A549 (cell line): ENCODE results near the gene DLK2. TPM values are rescaled to one million over a fixed set of nuclear protein-coding genes. Genes with fewer than 3 reads are reported as not detected.

Experiments used
- ATAC-seq, 2 experiments: fragments of 200-7000 bp in 1 of 2; fragments of >200 bp in 1 of 2; cut with Nextera tagmentation in 1 of 2; cut with Tn5 transposase in 1 of 2; 3 replicates each; pipeline versions ENCODE4 v1.8.0 to v1.9.1; 2018 to 2020; ENCODE audit warnings: mild to moderate bottlenecking in 1 of 2, moderate library complexity in 1 of 2
- CTCF ChIA-PET: fragments of 300-600 bp; sonication (Branson Sonifier 250); formaldehyde crosslinking; extraction: SDS; loops from one replicate; lab custom pipeline; 2021; ENCODE audit warnings: antibody characterized with exemption, inconsistent platforms; lab: Yijun Ruan, JAX
- POLR2A ChIA-PET: fragments of 350-600 bp; formaldehyde crosslinking; extraction: SDS; loops from one replicate; lab custom pipeline; 2021; ENCODE audit warnings: antibody characterized with exemption, inconsistent platforms; lab: Yijun Ruan, JAX
- DNase-seq, 2 experiments: peaks; one replicate each; pipeline versions ENCODE4 v3.0.0 to v3.0.0-alpha.2; 2011 to 2016; ENCODE audit warnings: low read depth in 1 of 2, low spot score in 1 of 2
- FAIRE-seq: peaks from 2 replicates; lab custom pipeline; 2011; peaks lifted over from hg19 to GRCh38; lab: Jason Lieb, UNC
- H3K27ac ChIP-seq, 2 experiments: fragments of >200 bp; sonication (Bioruptor Twin); formaldehyde crosslinking; 3 replicates each; pipeline ENCODE4 v1.5.1; 2016 to 2017
- H3K4me1 ChIP-seq: fragments of >200 bp; sonication (Bioruptor Twin); formaldehyde crosslinking; 3 replicates; pipeline ENCODE4 v1.6.1; 2016
- H3K4me2 ChIP-seq: fragments of >200 bp; sonication (Bioruptor Twin); formaldehyde crosslinking; 3 replicates; pipeline ENCODE4 v1.6.1; 2016
- H3K4me3 ChIP-seq: fragments of >200 bp; sonication (Bioruptor Twin); formaldehyde crosslinking; 3 replicates; pipeline ENCODE4 v1.5.1; 2016
- H3K9me3 ChIP-seq: fragments of >200 bp; sonication (Bioruptor Twin); formaldehyde crosslinking; 3 replicates; pipeline ENCODE4 v1.6.1; 2016
- ATOH8 ChIP-seq: fragments of 250-450 bp; sonication (Bioruptor Pico); IDR thresholded peaks from 2 replicates; pipeline ENCODE4 v1.5.0; 2020; ENCODE audit warnings: low read depth, mild to moderate bottlenecking, moderate library complexity
- CEBPB ChIP-seq, 2 experiments: fragments of >200 bp in 1 of 2; sonication (Bioruptor Twin) in 1 of 2; formaldehyde crosslinking in 1 of 2; IDR thresholded peaks; 2 replicates each; pipeline ENCODE4 v1.6.1; 2012 to 2016
- CHD4 ChIP-seq: fragments of 200-600 bp; sonication (generic); IDR thresholded peaks from 2 replicates; pipeline ENCODE4 v1.6.1; 2016; ENCODE audit warnings: antibody characterized with exemption, mild to moderate bottlenecking, borderline replicate concordance
- CTCF ChIP-seq: fragments of >200 bp; sonication (Bioruptor Twin); formaldehyde crosslinking; IDR thresholded peaks from 3 replicates; pipeline ENCODE4 v1.5.1; 2016
- EHMT2 ChIP-seq: fragments of 200-600 bp; sonication (generic); IDR thresholded peaks from 2 replicates; pipeline ENCODE4 v1.6.1; 2016; ENCODE audit warnings: antibody characterized with exemption, low read depth, mild to moderate bottlenecking, moderate library complexity
- FOSL2 ChIP-seq, 2 experiments: fragments of 450-650 bp in 1 of 2; fragments of >200 bp in 1 of 2; sonication (Bioruptor Twin) in 1 of 2; formaldehyde crosslinking; IDR thresholded peaks; 2 replicates each; pipeline versions ENCODE4 v1.5.0 to v1.6.1; 2016 to 2020; ENCODE audit warnings: mild to moderate bottlenecking in 1 of 2, moderate library complexity in 1 of 2
- HDAC2 ChIP-seq: fragments of 200-600 bp; sonication (generic); IDR thresholded peaks from 2 replicates; pipeline ENCODE4 v1.6.1; 2016
- JUN ChIP-seq, 2 experiments: fragments of >200 bp; sonication (Bioruptor Twin); formaldehyde crosslinking; IDR thresholded peaks; 2 replicates in 1 of 2; 3 replicates in 1 of 2; pipeline ENCODE4 v1.6.1; 2016 to 2017
- JUNB ChIP-seq: fragments of >200 bp; sonication (Bioruptor Twin); formaldehyde crosslinking; IDR thresholded peaks from 2 replicates; pipeline ENCODE4 v1.6.1; 2016
- NPAS2 ChIP-seq: fragments of 250-450 bp; sonication (Bioruptor Pico); IDR thresholded peaks from 2 replicates; pipeline ENCODE4 v1.8.0; 2022; ENCODE audit warnings: mild to moderate bottlenecking, moderate library complexity, borderline replicate concordance
- POLR2A ChIP-seq: IDR thresholded peaks from 2 replicates; pipeline ENCODE4 v1.6.1; 2012; ENCODE audit warnings: mild to moderate bottlenecking, low read length
- RAD21 ChIP-seq, 2 experiments: fragments of >200 bp in 1 of 2; sonication (Bioruptor Twin) in 1 of 2; formaldehyde crosslinking in 1 of 2; IDR thresholded peaks in 1 of 2; conservative IDR thresholded peaks in 1 of 2; 2 replicates in 1 of 2; 3 replicates in 1 of 2; pipeline ENCODE4 v1.6.1; 2012 to 2018; ENCODE audit warnings: inconsistent platforms in 1 of 2
- RCOR1 ChIP-seq: fragments of 150-350 bp; IDR thresholded peaks from 2 replicates; pipeline ENCODE4 v1.6.1; 2014; ENCODE audit warnings: antibody characterized with exemption, low read length, low read depth
- RNF2 ChIP-seq: fragments of 200-600 bp; sonication (generic); IDR thresholded peaks from 2 replicates; pipeline ENCODE4 v1.6.1; 2016; ENCODE audit warnings: low read depth, mild to moderate bottlenecking, antibody characterized with exemption, moderate library complexity, borderline replicate concordance
- TFCP2L1 ChIP-seq: fragments of 250-450 bp; sonication (Bioruptor Pico); IDR thresholded peaks from 2 replicates; pipeline ENCODE4 v1.5.0; 2021; ENCODE audit warnings: mild to moderate bottlenecking
- TP53 ChIP-seq: fragments of 250-450 bp; sonication (Bioruptor Pico); IDR thresholded peaks from 2 replicates; pipeline ENCODE4 v1.5.0; 2021; ENCODE audit warnings: mild to moderate bottlenecking, moderate library complexity
- ZSCAN20 ChIP-seq: fragments of 250-450 bp; sonication (Bioruptor Pico); IDR thresholded peaks from 2 replicates; pipeline ENCODE4 v1.8.0; 2022; ENCODE audit warnings: mild to moderate bottlenecking, moderate library complexity
- WGBS: methylation state at CpG from one replicate; pipeline ENCODE4 v1.1.6; 2017; ENCODE audit errors: missing lambda C conversion rate; 5-methylcytosine and 5-hydroxymethylcytosine counted together
- polyA plus RNA-seq, 4 experiments: library from polyadenylated mRNA; depleted of rRNA in 3 of 4; stranded (reverse); fragments of >200 nt; fragmentation: RNase III in 1 of 4; extraction: RNeasy Plus Mini Kit Qiagen cat#74134 plus additional on column Dnase treatment in 1 of 4; gene quantifications; 2 replicates in 3 of 4; 3 replicates in 1 of 4; pipeline ENCODE4 v1.2.3, GENCODE V29; 2011 to 2017

Gene DLK2
- polyA plus RNA-seq, 2 of the 4 experiments (the other 2 are of a cell fraction), result 2.5 to 2.9 TPM

- Histone ChIP-seq H3K9me3 (no peaks in the 10 kb centered on the region), H3K4me1 (peaks cover 20% of the 10 kb centered on the region), H3K4me3 (no peak overlapping the region), H3K4me2 (no peak overlapping the region), H3K27ac (no peak overlapping the region)
- 70% methylated on average over 4 of the region's 4 CpGs for WGBS
- FAIRE-seq (no peak), ATAC-seq (no peak), DNase-seq (no peak)
- CTCF ChIA-PET, result interaction anchor here (1.1 to 1.9 kb wide), 6 partner anchors 10 to 266 kb away, joined by 3 to 6 read pairs (median 4); partner anchors contain the start of gene CRIP3
- POLR2A ChIA-PET, result interaction anchor here (2.2 kb wide), 1 partner anchor 10 kb away, joined by 14 read pairs; the partner anchor contains the start of gene ABCC10
- no peak for TF ChIP-seq POLR2A
- TF ChIP-seq RNF2, result no peak
- TF ChIP-seq CTCF, result no peak
These were observed 17.6 kb downstream of the DLK2 start for GRCh38 chr6:43437700-43438099.

GRCh38 chr6:43436577-43437282, 18.6 kb downstream of the DLK2 start:
- Histone ChIP-seq H3K4me1 (peaks cover 20% of the 10 kb centered on the region), H3K9me3 (no peaks in the 10 kb centered on the region), H3K4me3 (no peak overlapping the region), H3K27ac (peak overlapping the region; percentile 47 to 70; a peak in 4 of 6 replicates), H3K4me2 (peak overlapping the region; percentile 69)
- WGBS, result 35% methylated on average over 5 of the region's 5 CpGs
- TF ChIP-seq FOSL2 (IDR thresholded peaks at IDR 0.05), result no peak
- TF ChIP-seq FOSL2 (CRISPR knock-in tag; IDR thresholded peaks at IDR 0.05), result peak; percentile 31; the same call in 1 of the 2 replicates
- no peak for TF ChIP-seq EHMT2
- TF ChIP-seq HDAC2, result no peak
- 0 out of 5 replicates have a peak, but pooled peaks of 1 of the 2 experiments have one; percentile 20 for TF ChIP-seq JUN (IDR thresholded peaks at IDR 0.05)
- no peak for TF ChIP-seq JUNB
- TF ChIP-seq CHD4, result no peak
- DNase-seq (peak; percentile 48 to 62), FAIRE-seq (no peak), ATAC-seq (peak; percentile 55 to 79; a peak in 3 of 6 replicates)
- CTCF ChIA-PET, result interaction anchor here (1.1 to 1.4 kb wide), 8 partner anchors 9 to 265 kb away, joined by 3 to 5 read pairs (median 4); partner anchors contain the start of gene CRIP3
- POLR2A ChIA-PET, result interaction anchor here (0.6 to 2.2 kb wide), 3 partner anchors 9 to 67 kb away, joined by 3 to 14 read pairs (median 5); partner anchors contain the start of genes ABCC10 and ZNF318

- Histone ChIP-seq H3K4me1 (peaks cover 20% of the 10 kb centered on the region), H3K27ac (peak overlapping the region; percentile 47 to 70; a peak in 4 of 6 replicates), H3K9me3 (no peaks in the 10 kb centered on the region), H3K4me2 (peak overlapping the region; percentile 69), H3K4me3 (no peak overlapping the region)
- TF ChIP-seq ATOH8, result no peak
- TF ChIP-seq TP53 (CRISPR knock-in tag), result no peak
- TF ChIP-seq JUNB, result no peak
- TF ChIP-seq RCOR1, result no peak
- TF ChIP-seq CEBPB (IDR thresholded peaks at IDR 0.05), result no peak
- no peak for TF ChIP-seq NPAS2 (CRISPR knock-in tag)
- no peak for TF ChIP-seq TFCP2L1 (CRISPR knock-in tag)
- no peak for TF ChIP-seq RAD21 (conservative IDR thresholded peaks at IDR 0.05 in 1 of 2, IDR thresholded peaks at IDR 0.05 in 1 of 2)
- no peak for TF ChIP-seq ZSCAN20
- TF ChIP-seq RNF2, result no peak
- ATAC-seq (peak in 1 of 2 experiments; percentile 15; a peak in 1 of 6 replicates), FAIRE-seq (no peak), DNase-seq (no peak)
- WGBS, result 89% methylated on average over 9 of the region's 9 CpGs
- ChIA-PET CTCF (interaction anchor here (0.7 to 1.4 kb wide), 6 partner anchors 10 to 173 kb away, joined by 3 to 5 read pairs (median 4); no protein-coding TSS in a partner anchor), POLR2A (interaction anchor here (1.2 to 2.2 kb wide), 2 partner anchors 8 to 66 kb away, joined by 5 to 14 read pairs; partner anchors contain the start of genes ABCC10 and ZNF318)
These were observed 19.5 kb downstream of the DLK2 start for GRCh38 chr6:43435682-43436437.
